Fibroblast of pulmonary artery (primary cell): ENCODE measurements around the gene CHST14.

Experiments used
- DNase-seq: peaks from one replicate; pipeline ENCODE4 v3.0.0-alpha.2; 2010; ENCODE audit warnings: low read depth
- H3K4me3 ChIP-seq: replicated peaks from 2 replicates; pipeline ENCODE4 v1.5.1; 2011; ENCODE audit warnings: low read depth, mild to moderate bottlenecking, control low read depth, low read length, moderate library complexity
- TF ChIP-seq, protein P1 (sequence below): IDR thresholded peaks from 2 replicates; pipeline ENCODE4 v1.5.1; 2011; ENCODE audit warnings: mild to moderate bottlenecking, control low read depth, low read length, inconsistent platforms; ENCODE audit errors: missing control alignments

Gene CHST14

DNA sequence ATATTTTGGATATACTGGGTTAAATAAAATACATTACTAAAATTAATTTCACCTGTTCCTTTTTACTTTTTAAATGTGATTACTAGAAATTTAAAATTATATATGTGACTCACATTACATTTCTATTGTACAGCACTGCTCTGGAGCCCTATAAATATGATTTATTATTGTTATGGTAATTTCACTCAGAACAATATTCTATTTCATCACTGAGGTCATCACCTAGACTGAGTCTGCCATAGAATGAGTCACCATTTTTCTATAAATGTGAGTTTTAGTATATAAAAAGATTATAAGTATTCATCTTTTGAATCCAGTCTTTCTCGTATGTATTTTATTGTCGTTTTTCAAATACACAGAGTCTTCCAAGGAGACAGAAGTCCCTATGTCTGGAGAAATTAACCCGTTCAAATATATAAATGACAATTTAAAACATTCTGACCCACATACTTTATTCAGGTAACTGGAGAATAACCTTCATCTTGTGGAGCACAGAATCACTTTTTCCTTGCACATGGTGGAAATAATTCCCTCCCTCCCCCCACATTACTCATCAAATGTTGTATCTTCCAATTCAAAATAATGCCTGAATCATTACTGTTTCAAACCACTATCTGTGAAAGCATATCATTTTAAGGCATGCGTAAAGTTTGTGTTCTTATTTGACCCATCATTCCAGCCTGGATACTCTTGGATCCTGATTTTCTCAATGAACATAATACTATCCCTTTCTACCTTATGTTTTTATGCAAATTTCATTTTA, 30.0 kb downstream of the CHST14 start:
- TF ChIP-seq, protein P1, sequence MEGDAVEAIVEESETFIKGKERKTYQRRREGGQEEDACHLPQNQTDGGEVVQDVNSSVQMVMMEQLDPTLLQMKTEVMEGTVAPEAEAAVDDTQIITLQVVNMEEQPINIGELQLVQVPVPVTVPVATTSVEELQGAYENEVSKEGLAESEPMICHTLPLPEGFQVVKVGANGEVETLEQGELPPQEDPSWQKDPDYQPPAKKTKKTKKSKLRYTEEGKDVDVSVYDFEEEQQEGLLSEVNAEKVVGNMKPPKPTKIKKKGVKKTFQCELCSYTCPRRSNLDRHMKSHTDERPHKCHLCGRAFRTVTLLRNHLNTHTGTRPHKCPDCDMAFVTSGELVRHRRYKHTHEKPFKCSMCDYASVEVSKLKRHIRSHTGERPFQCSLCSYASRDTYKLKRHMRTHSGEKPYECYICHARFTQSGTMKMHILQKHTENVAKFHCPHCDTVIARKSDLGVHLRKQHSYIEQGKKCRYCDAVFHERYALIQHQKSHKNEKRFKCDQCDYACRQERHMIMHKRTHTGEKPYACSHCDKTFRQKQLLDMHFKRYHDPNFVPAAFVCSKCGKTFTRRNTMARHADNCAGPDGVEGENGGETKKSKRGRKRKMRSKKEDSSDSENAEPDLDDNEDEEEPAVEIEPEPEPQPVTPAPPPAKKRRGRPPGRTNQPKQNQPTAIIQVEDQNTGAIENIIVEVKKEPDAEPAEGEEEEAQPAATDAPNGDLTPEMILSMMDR: no peak
- DNase-seq: peak; percentile 27

DNA sequence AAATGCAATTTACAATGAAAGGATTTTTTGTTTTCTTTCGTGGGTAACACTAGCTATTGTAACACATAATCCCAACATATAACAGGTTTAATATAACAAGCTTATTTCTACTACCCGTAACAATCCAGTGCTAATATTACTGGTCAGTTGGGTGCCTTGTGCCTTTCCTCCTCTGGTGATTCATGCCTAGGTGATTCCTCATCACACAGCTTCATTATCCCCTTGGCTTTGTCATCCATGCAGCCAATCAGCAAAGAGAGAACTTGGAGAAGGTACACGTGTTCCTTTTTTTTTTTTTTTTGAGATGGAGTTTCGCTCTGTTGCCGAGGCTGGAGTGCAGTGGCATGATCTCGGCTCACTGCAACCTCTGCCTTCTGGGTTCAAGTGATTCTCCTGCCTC, 30.7 kb downstream of the CHST14 start:
- no peak overlapping the region for H3K4me3 ChIP-seq
- TF ChIP-seq, protein P1: no peak
- DNase-seq: no peak

More for the DNA sequence above, 30.0 kb downstream of the CHST14 start:
- H3K4me3 ChIP-seq: no peak overlapping the region

DNA sequence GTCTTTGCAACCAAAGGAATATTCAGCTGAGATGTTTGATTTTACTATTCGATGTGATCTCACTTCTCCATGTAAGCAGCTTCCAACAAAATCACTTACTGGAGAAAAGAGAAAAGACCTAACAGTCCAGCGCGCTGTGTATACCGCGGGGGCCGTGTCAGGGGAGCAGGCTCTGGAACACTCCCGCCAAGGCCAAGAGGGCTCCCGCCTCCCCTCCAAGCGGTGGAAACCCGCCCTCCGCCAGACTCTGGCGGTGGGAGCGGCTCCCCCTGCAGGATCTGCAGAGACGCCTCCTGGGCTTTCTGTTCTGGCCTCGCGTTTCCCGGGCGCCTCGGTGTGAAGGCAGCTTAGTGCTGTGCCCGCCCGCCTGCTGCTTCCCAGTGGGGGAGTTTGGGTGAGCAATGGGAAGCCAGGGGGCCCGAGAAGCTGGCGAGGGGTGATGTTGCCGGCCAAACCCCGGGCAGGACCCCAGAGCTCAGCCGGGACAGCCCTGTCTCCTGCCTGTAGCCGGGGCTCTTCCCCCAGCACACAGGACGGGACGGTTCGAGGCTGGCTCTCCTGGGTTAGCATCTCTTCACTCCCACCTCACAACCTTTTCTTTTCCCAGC, 36.3 kb downstream of the CHST14 start:
- H3K4me3 ChIP-seq: peak overlapping the region; percentile 29
- peak; percentile 70 for DNase-seq
- TF ChIP-seq, protein P1: peak; percentile 73

DNA sequence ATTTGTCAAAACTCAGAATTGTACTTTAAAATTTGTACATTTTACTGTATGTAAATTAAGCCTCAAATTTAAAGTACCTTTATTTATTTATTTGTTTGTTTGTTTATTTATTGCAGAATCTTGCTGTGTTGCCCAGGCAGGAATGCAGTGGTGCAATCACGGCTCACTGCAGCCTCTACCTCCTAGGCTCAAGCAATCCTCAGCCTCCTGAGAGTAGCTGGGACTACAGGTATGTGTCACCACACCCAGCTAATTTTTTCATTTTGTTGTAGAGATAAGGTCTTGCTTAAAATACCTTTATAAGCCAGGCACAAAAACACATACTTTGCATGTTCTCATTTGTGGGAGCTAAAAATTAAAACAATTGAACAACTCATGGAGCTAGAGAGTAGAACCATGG, 37.4 kb downstream of the CHST14 start:
- DNase-seq: no peak
- TF ChIP-seq, protein P1: no peak
- H3K4me3 ChIP-seq: no peak overlapping the region

DNA sequence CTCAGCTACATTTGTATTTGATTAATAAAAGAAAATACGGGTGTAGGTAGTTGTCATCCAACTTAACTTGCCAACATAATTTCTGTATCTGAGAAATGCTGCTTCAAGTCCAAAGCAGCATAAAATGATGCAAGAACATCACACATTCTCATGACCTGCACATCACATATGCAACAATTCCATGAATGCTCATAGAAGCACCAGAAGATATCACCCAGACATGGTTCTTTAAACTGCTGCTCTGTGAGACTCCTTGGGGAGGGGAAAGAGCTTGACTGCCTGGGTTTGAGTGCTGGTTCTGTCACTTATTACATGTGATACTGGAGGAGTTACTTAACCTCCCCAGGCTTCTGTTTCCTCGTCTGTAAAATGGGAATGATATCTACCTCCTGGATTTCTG, 39.4 kb downstream of the CHST14 start:
- TF ChIP-seq, protein P1: no peak
- H3K4me3 ChIP-seq: no peak overlapping the region

DNA sequence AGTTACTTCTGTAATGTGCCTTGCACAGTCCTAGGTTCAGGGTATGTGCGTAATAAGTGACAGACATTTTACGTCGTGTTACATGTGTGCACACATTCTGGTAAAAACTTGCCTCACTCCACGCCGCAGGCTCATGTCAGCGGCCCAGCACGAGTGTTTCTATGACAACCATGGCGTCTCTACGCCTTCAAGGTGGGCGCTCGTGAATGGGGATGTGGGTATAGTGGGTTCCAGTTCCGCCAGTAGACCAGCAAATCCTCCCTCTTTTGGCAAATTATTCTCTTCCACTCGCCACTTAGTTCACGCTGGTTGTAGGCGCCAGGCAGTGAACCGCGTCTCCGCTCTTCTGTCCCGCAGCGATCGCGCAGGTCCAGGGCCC, 40.3 kb downstream of the CHST14 start:
- TF ChIP-seq, protein P1: no peak
- peak overlapping the region; percentile 53 for H3K4me3 ChIP-seq
- DNase-seq: no peak

More for the DNA sequence above, 39.4 kb downstream of the CHST14 start:
- no peak for DNase-seq
